Measurements from ENCODE around the gene KIAA1217. TPM values are rescaled to one million over a fixed set of nuclear protein-coding genes. Genes with fewer than 3 reads are reported as not detected.
"Not testable (repeated sequence)": the region's sequence is repeated elsewhere in the genome, so short reads cannot be mapped to it uniquely, and the experiment has no call there.

KIAA1217 gene
- total and polyA plus RNA-seq, 7 experiments from 2014 or later = 0.03 to 2.1 (median 0.15) TPM; not detected in 4

DNA sequence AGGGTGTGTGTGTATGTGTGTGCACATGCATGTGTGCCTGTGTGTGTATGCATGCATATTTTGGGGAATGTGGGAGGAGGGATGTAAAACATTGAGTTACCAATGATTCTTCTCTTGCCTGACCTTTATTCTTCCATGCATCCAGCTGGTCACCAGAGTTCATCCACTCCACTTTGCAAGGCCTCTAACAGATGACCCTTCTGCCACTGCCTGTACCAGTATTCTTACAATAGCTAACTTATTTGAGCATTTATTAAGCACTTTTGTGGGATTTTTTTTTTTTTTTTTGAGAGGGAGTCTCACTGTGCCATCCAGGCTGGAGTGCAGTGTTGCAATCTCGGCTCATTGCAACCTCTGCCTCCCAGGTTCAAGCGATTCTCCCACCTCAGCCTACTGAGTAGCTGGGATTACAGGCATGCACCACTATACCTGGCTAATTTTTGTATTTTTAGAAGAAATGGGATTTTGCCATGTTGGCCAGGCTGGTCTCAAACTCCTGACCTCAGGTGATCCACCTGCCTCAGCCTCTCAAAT lies 233.8 kb downstream of the KIAA1217 start:
- POLR2A ChIA-PET; intact Hi-C loops (cut with micrococcal nuclease); DNase-seq; H3K4me1 ChIP-seq (ENCODE audit: control insufficient read depth in 2 of 2, insufficient read depth in 2 of 2, low read length in 2 of 2); CTCF ChIA-PET; H3K36me3 ChIP-seq (ENCODE audit: control insufficient read depth in 2 of 3, insufficient read depth in 3 of 3, low read length in 3 of 3); H3K27ac ChIP-seq (ENCODE audit: low read depth, low read length); H3K4me3 Mint-ChIP-seq; ATAC-seq; H3K27me3 ChIP-seq (ENCODE audit: control insufficient read depth in 2 of 2, insufficient read depth in 2 of 2, low read length in 2 of 2); H3K4me3 ChIP-seq (ENCODE audit: low read length); H3K4me1 Mint-ChIP-seq; H3K9me3 ChIP-seq (ENCODE audit: control insufficient read depth in 2 of 3, low read length in 3 of 3); H3K27ac Mint-ChIP-seq; H3K9me3 Mint-ChIP-seq; H3K36me3 Mint-ChIP-seq: not testable (repeated sequence)
- H3K27me3 Mint-ChIP-seq = peaks cover 7 to 21% (median 11%) of the 10 kb centered on the region in 5 donors

DNA sequence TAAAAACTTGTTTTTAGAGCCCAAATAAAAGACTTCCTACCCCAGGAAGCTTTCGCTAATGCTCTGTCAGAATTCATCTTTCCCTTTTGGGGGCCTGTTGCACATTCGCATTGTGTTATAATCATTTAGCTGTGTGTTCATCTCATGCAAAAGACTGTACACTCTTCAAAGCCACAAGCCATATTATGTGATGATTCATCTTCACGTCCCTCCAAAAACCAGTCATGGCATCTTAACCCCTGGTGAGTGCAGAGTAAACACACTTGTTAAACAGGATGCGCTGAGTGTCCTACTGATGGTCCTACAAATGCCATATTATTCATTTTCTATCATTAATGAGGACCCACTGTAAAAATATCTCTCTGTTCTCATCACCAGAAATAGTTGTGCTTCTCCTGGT lies 235.4 kb downstream of the KIAA1217 start:
- no peak overlapping the region for H3K27ac ChIP-seq (ENCODE audit: low read depth, low read length)
- ATAC-seq (no peak), DNase-seq (no peak)
- no peaks in the 10 kb centered on the region for H3K9me3 ChIP-seq (ENCODE audit: control insufficient read depth in 2 of 3, low read length in 3 of 3)
- no peaks in the 10 kb centered on the region for H3K36me3 Mint-ChIP-seq
- no peak overlapping the region for H3K27ac Mint-ChIP-seq
- ChIA-PET CTCF (no interaction called here), POLR2A (no interaction called here)
- no peaks in the 10 kb centered on the region for H3K4me1 ChIP-seq (ENCODE audit: control insufficient read depth in 2 of 2, insufficient read depth in 2 of 2, low read length in 2 of 2)
- peaks cover 0 to 2% (median 0%) of the 10 kb centered on the region in 11 donors for H3K9me3 Mint-ChIP-seq
- intact Hi-C loops (cut with micrococcal nuclease) = no loop called here
- H3K4me3 ChIP-seq (ENCODE audit: low read length) = no peak overlapping the region
- no peak overlapping the region for H3K4me3 Mint-ChIP-seq
- H3K4me1 Mint-ChIP-seq = peaks cover 0 to 12% (median 0%) of the 10 kb centered on the region in 7 donors
- no peaks in the 10 kb centered on the region for H3K36me3 ChIP-seq (ENCODE audit: control insufficient read depth in 2 of 3, insufficient read depth in 3 of 3, low read length in 3 of 3)
- no peaks in the 10 kb centered on the region for H3K27me3 ChIP-seq (ENCODE audit: control insufficient read depth in 2 of 2, insufficient read depth in 2 of 2, low read length in 2 of 2)
- H3K27me3 Mint-ChIP-seq = peaks cover 6 to 21% (median 13%) of the 10 kb centered on the region in 5 donors

DNA sequence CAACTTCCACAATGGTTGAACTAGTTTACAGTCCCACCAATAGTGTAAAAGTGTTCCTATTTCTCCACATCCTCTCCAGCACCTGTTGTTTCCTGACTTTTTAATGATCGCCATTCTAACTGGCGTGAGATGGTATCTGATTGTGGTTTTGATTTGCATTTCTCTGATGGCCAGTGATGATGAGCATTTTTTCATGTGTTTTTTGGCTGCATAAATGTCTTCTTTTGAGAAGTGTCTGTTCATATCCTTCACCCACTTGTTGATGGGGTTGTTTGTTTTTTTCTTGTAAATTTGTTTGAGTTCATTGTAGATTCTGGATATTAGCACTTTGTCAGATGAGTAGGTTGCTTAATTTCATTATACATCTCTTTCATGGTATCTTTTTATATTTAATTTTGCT lies 237.0 kb downstream of the KIAA1217 start:
- H3K36me3 Mint-ChIP-seq; H3K9me3 ChIP-seq (ENCODE audit: control insufficient read depth in 2 of 3, low read length in 3 of 3); H3K27ac ChIP-seq (ENCODE audit: low read depth, low read length); POLR2A ChIA-PET; H3K27me3 ChIP-seq (ENCODE audit: control insufficient read depth in 2 of 2, insufficient read depth in 2 of 2, low read length in 2 of 2); ATAC-seq; H3K4me1 ChIP-seq (ENCODE audit: control insufficient read depth in 2 of 2, insufficient read depth in 2 of 2, low read length in 2 of 2); CTCF ChIA-PET; H3K4me3 Mint-ChIP-seq; DNase-seq; H3K27ac Mint-ChIP-seq; H3K9me3 Mint-ChIP-seq; H3K36me3 ChIP-seq (ENCODE audit: control insufficient read depth in 2 of 3, insufficient read depth in 3 of 3, low read length in 3 of 3); H3K4me3 ChIP-seq (ENCODE audit: low read length): not testable (repeated sequence)
- peaks cover 9 to 20% (median 11%) of the 10 kb centered on the region in 5 donors for H3K27me3 Mint-ChIP-seq
- peaks cover 0 to 14% (median 0%) of the 10 kb centered on the region in 7 donors for H3K4me1 Mint-ChIP-seq
- intact Hi-C loops (cut with micrococcal nuclease) = loop anchor here in 1 of 2 donors (5.0 kb wide), 1 partner anchor 571 kb away; the partner anchor contains the start of genes ENKUR and THNSL1

DNA sequence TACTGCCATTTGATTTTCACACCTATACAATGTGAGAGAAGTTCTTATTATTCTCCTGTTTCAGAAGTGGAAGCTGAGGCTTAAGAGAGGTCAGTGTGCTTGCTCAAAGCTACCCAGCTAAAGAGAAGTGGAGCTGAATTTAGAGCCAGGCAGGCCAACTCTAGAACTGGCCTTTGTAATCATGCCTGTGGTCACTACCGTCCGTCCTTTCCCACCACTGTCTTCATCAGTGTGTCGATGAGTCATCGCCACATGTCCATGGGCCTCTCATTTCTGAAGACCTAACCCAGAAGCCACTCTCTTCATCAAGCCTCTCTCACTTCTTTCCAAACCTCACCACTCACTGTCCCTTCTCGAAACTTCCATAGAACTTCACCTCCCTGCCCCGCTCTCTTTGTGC lies 237.8 kb downstream of the KIAA1217 start:
- ChIA-PET CTCF (no interaction called here), POLR2A (no interaction called here)
- no peak for DNase-seq
- no peak overlapping the region for H3K27ac ChIP-seq (ENCODE audit: low read depth, low read length)
- no peaks in the 10 kb centered on the region for H3K9me3 ChIP-seq (ENCODE audit: control insufficient read depth in 2 of 3, low read length in 3 of 3)
- ATAC-seq = no peak
- intact Hi-C loops (cut with micrococcal nuclease) = loop anchor here in 1 of 2 donors (5.0 kb wide), 1 partner anchor 571 kb away; the partner anchor contains the start of genes ENKUR and THNSL1
- no peaks in the 10 kb centered on the region for H3K36me3 Mint-ChIP-seq
- peaks cover 0 to 4% of the 10 kb centered on the region in 2 donors for H3K4me1 ChIP-seq (ENCODE audit: control insufficient read depth in 2 of 2, insufficient read depth in 2 of 2, low read length in 2 of 2)
- H3K4me3 ChIP-seq (ENCODE audit: low read length) = no peak overlapping the region
- H3K4me3 Mint-ChIP-seq = no peak overlapping the region
- H3K27me3 Mint-ChIP-seq = peaks cover 14 to 27% (median 19%) of the 10 kb centered on the region in 5 donors
- H3K36me3 ChIP-seq (ENCODE audit: control insufficient read depth in 2 of 3, insufficient read depth in 3 of 3, low read length in 3 of 3) = no peaks in the 10 kb centered on the region
- no peaks in the 10 kb centered on the region for H3K9me3 Mint-ChIP-seq
- H3K27ac Mint-ChIP-seq = no peak overlapping the region
- peaks cover 4 to 18% (median 4%) of the 10 kb centered on the region in 7 donors for H3K4me1 Mint-ChIP-seq
- H3K27me3 ChIP-seq (ENCODE audit: control insufficient read depth in 2 of 2, insufficient read depth in 2 of 2, low read length in 2 of 2) = no peaks in the 10 kb centered on the region

DNA sequence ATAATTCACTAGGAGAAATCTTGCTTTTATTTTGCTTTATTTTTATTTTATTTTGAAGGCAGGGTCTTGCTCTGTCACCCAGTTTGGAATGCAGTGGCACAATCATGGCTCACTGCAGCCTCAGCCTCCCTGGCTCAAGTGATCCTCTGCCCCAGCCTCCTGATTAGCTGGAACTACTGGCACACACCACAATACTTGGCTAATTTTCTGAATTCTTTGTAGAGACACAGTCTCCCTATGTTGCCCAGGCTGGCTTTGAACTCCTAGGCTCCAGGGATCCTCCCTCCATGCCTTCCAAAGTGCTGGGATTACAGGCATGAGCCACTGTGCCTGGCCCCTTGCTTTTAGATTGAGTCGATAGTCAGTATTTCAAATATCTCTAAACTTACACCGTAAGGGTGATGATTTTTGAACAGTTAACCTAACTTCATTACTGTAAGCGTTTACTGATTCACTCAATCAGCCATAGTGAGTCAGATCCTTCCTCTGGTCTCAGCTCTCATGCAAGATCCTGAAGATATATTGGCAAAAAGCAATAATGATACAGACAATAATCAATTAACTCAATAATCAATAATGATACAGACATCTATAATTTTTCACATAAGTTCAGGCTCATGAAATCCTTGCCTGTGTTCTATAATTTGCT lies 239.5 kb downstream of the KIAA1217 start:
- Mint-ChIP-seq H3K4me1 (peaks cover 7 to 22% (median 9%) of the 10 kb centered on the region in 7 donors), H3K27me3 (peaks cover 18 to 35% (median 25%) of the 10 kb centered on the region in 5 donors), H3K9me3 (no peaks in the 10 kb centered on the region), H3K27ac (no peak overlapping the region), H3K4me3 (no peak overlapping the region), H3K36me3 (no peaks in the 10 kb centered on the region)
- Histone ChIP-seq H3K36me3 (ENCODE audit: control insufficient read depth in 2 of 3, insufficient read depth in 3 of 3, low read length in 3 of 3) (no peaks in the 10 kb centered on the region), H3K9me3 (ENCODE audit: control insufficient read depth in 2 of 3, low read length in 3 of 3) (no peaks in the 10 kb centered on the region), H3K27me3 (ENCODE audit: control insufficient read depth in 2 of 2, insufficient read depth in 2 of 2, low read length in 2 of 2) (no peaks in the 10 kb centered on the region), H3K4me3 (ENCODE audit: low read length) (no peak overlapping the region), H3K27ac (ENCODE audit: low read depth, low read length) (no peak overlapping the region), H3K4me1 (ENCODE audit: control insufficient read depth in 2 of 2, insufficient read depth in 2 of 2, low read length in 2 of 2) (peaks cover 3 to 7% of the 10 kb centered on the region in 2 donors)
- POLR2A ChIA-PET = no interaction called here
- DNase-seq (no peak), ATAC-seq (no peak)
- intact Hi-C loops (cut with micrococcal nuclease) = loop anchor here in 1 of 2 donors (2.0 to 5.0 kb wide), 2 partner anchors 18 to 569 kb away; partner anchors contain the start of genes ENKUR and THNSL1
- CTCF ChIA-PET = no interaction called here

DNA sequence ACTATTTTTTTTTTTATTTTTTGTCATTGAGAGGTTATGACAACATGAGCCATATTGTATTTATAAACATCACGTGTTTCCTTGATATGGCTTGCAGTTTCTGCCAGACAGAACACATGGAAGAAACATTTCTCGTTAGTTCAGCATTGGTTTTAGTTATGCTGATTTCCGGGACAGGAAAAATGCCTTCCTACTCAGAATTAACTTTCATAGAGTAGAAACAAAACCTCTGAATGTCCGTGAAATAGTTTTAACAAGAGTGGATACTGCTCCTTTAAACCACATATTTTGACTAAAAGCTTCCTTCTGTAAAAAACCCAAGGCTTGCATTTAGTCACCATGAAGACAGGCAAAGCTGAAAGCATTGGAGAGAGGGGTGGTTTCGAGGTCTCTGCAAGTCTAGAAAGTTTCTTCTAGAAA lies 240.4 kb downstream of the KIAA1217 start:
- no peaks in the 10 kb centered on the region for H3K9me3 Mint-ChIP-seq
- ATAC-seq = no peak
- ChIA-PET POLR2A (no interaction called here), CTCF (no interaction called here)
- Histone ChIP-seq H3K4me1 (ENCODE audit: control insufficient read depth in 2 of 2, insufficient read depth in 2 of 2, low read length in 2 of 2) (peaks cover 3 to 7% of the 10 kb centered on the region in 2 donors), H3K36me3 (ENCODE audit: control insufficient read depth in 2 of 3, insufficient read depth in 3 of 3, low read length in 3 of 3) (no peaks in the 10 kb centered on the region), H3K9me3 (ENCODE audit: control insufficient read depth in 2 of 3, low read length in 3 of 3) (no peaks in the 10 kb centered on the region), H3K27me3 (ENCODE audit: control insufficient read depth in 2 of 2, insufficient read depth in 2 of 2, low read length in 2 of 2) (peaks cover 0 to 3% of the 10 kb centered on the region in 2 donors), H3K27ac (ENCODE audit: low read depth, low read length) (no peak overlapping the region), H3K4me3 (ENCODE audit: low read length) (no peak overlapping the region)
- peaks cover 7 to 21% (median 9%) of the 10 kb centered on the region in 7 donors for H3K4me1 Mint-ChIP-seq
- no peaks in the 10 kb centered on the region for H3K36me3 Mint-ChIP-seq
- H3K27me3 Mint-ChIP-seq = peaks cover 18 to 44% (median 25%) of the 10 kb centered on the region in 5 donors
- H3K27ac Mint-ChIP-seq = peak overlapping the region in 1 of 9 donors; percentile 35
- DNase-seq = no peak
- peak overlapping the region in 1 of 10 donors; percentile 10 for H3K4me3 Mint-ChIP-seq
- intact Hi-C loops (cut with micrococcal nuclease) = loop anchor here in 1 of 2 donors (2.0 to 5.0 kb wide), 2 partner anchors 17 to 568 kb away; partner anchors contain the start of genes ENKUR and THNSL1
